HEK293T (cell line): Measurements from ENCODE around the gene CDKN2B-AS1.

Experiments
- BHLHE40 ChIP-seq: fragments of 450-650 bp; IDR thresholded peaks from 2 replicates; pipeline ENCODE4 v1.6.1; 2016; ENCODE audit warnings: mild to moderate bottlenecking, moderate library complexity, borderline replicate concordance
- ELF4 ChIP-seq: fragments of 450-650 bp; IDR thresholded peaks from 2 replicates; pipeline ENCODE4 v1.6.1; 2017; ENCODE audit warnings: antibody characterized with exemption
- FOXA1 ChIP-seq: fragments of 450-650 bp; IDR thresholded peaks from 2 replicates; pipeline ENCODE4 v1.6.1; 2016; ENCODE audit warnings: mild to moderate bottlenecking
- SP1 ChIP-seq: fragments of 450-650 bp; IDR thresholded peaks from 2 replicates; pipeline ENCODE4 v1.6.1; 2017
- SUZ12 ChIP-seq: fragments of 450-650 bp; IDR thresholded peaks from 2 replicates; pipeline ENCODE4 v1.6.1; 2016; ENCODE audit warnings: mild to moderate bottlenecking

DNA sequence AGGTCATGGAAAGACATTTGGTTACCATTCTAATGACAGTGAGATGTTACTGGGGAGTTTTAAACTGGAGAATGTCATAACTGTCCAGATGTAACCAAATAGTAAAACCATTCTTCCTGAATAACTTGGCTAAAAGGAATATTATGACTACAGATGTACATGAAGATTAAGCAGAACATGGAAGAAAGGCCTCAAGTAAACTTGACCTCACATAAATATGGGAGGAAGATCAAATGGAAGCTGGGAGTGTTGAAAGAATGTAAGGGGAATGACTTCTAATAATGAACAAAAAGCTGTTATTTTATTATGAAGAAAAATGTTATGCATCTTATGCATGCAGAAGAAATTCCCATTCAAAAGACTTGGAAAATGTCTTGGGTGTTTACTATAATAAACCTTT, 122.2 kb downstream of the CDKN2B-AS1 start:
- no peak for TF ChIP-seq BHLHE40
- TF ChIP-seq SP1 = no peak
- TF ChIP-seq SUZ12 = no peak
- no peak for TF ChIP-seq FOXA1
- no peak for TF ChIP-seq ELF4
